Right lobe of liver (tissue), 4 donors: ENCODE results near the gene FOSB.

Experiments used
- POLR2A ChIP-seq: fragments of 450-650 bp; IDR thresholded peaks from one replicate; pipeline ENCODE4 v1.6.1; 2017; ENCODE audit warnings: antibody characterized with exemption, mild to moderate bottlenecking
- TF ChIP-seq, protein P1 (sequence below), 4 donors: fragments of 200-600 bp in 3 of 4; fragments of 450-650 bp in 1 of 4; IDR thresholded peaks; one replicate each; pipeline versions ENCODE4 v1.5.1 to v1.8.0; 2016 to 2022; ENCODE audit warnings: antibody characterized with exemption in 4 of 4, mild to moderate bottlenecking in 2 of 4
- donor health status: DM: no; HTN: no; CAD: no.
- donor health status: DM: no; HTN: no; CAD: no.
- donor health status: DM: no; HTN: yes; CAD: no.

DNA sequence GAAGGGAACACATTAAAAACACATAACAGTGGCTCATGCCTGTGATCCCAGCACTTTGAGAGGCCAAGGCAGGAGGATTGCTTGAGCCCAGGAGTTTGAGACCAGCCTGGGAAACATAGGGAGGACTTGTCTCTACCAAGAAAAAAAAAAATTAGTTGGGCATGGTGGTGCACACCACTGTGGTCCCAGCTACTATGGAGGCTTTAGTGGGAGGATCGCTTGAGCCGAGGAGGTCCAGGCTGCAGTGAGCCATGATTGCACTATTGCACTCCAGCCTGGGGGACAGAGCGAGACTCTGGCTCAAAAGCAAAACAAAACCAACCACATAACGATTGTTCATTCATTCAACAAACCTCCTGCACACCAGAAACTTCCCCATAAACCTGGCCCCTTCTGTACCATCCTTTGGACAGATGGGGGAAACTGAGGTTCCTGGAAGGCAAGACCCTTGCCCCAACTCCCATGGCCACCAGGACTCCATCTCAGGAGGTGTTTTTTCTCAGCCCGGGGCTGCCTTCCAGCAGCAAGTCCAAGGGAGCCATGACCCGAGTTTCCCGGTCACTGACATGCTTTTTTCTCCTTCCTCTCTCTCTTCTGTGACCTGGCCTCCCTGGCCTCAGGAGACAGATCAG, 4.3 kb downstream of the FOSB start:
- TF ChIP-seq, protein P1, sequence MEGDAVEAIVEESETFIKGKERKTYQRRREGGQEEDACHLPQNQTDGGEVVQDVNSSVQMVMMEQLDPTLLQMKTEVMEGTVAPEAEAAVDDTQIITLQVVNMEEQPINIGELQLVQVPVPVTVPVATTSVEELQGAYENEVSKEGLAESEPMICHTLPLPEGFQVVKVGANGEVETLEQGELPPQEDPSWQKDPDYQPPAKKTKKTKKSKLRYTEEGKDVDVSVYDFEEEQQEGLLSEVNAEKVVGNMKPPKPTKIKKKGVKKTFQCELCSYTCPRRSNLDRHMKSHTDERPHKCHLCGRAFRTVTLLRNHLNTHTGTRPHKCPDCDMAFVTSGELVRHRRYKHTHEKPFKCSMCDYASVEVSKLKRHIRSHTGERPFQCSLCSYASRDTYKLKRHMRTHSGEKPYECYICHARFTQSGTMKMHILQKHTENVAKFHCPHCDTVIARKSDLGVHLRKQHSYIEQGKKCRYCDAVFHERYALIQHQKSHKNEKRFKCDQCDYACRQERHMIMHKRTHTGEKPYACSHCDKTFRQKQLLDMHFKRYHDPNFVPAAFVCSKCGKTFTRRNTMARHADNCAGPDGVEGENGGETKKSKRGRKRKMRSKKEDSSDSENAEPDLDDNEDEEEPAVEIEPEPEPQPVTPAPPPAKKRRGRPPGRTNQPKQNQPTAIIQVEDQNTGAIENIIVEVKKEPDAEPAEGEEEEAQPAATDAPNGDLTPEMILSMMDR (IDR thresholded peaks at IDR 0.05): no peak
- no peak for TF ChIP-seq POLR2A
